Head of caudate nucleus (tissue), 42 donors: ENCODE data around the gene CHD1L.
"Not testable (repeated sequence)": the region's sequence is repeated elsewhere in the genome, so short reads cannot be mapped to it uniquely, and the experiment has no call there.

ENCODE experiments used
- DNase-seq, 42 donors: peaks; one replicate each; pipeline versions ENCODE4 v3.0.0 to v3.0.0-alpha.2; 2020 to 2021; ENCODE audit warnings: mixed read lengths in 7 of 42
- intact Hi-C: fragments of 100-400 bp; cut with DNase I; formaldehyde crosslinking; loops from one replicate; pipeline ENCODE4 v1.15.0; 2022

The CHD1L gene

DNA sequence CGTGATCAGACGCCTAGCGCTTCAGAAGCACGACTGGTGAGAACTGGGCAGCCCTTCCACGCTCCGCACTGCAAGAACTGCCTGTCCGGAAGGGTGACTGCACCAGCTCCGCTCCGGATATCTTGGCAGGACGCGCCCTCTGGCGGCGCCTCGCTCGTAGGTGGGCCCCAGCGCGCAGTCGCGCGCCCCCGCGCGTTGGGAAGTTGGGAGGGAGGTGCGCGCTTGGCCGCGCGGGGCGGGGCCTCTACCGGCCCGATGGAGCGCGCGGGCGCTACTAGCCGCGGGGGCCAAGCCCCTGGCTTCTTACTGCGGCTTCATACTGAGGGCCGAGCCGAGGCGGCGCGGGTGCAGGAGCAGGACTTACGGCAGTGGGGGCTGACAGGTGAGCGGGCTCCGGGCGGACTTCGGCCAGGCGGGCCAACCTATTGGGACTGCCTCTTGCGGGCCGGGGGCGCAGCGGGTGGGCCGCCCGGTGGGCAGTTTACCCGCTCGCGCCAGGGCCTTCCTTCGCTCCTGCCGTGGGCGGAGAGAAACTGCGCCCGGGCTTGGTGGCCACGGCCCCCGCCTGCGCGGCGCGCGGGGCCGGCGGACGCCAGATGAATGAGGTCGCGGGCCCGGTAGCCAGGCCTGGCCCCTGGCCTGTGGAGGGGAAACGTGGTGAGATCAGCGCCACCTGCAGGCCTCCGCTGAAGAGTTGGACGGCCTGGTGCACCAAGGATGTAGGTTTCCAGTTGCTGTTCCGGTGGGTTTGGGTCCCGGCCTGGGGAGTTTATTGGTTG, at the start of gene CHD1L:
Gene CHD1L (plus strand): TSS at position 236 of the 779 bp plus-strand sequence. CDS start 20 bp downstream, at position 256.
- intact Hi-C loops: loop anchor here (1.0 kb wide), 1 partner anchor 70 kb away; the partner anchor contains the start of gene PRKAB2
- peak; percentile 86 to 98 (median 96) for DNase-seq

DNA sequence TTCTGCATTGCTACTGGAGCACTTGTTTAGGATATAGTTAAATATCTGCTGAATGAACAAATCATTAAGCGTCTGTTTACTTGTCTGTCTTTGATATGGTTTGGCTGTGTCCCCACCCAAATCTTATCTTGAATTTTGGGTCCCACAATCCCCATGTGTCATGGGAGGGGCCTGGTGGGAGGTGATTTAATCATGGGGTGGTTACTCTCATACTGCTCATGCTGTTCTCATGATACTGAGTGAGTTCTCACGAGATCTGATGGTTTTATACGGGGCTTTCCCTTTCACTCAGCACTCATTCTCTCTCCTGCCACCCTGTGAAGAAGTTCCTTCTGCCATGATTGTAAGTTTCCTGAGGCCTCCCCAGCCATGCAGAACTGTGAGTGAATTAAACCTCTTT, 45.2 kb upstream of the CHD1L start:
- DNase-seq, intact Hi-C loops: not testable (repeated sequence)

DNA sequence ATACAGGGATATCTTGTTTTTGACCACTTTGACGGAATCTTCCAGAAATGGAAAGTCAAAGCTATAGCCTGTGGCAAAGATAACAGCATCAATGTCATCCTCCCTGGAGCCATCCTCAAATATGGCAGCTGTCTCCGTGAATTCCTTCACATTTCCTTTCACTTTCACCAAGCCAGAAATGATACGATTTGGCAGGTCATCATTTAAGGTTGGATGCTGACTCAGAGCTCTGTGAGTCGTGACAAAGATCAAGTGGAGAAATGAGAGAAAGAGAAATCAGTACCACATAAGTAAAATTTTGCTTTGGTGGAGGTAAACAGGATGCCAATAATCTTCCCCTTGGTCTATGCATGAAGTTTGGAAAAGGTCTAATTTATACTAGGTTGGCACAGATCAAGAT, 41.2 kb upstream of the CHD1L start:
- intact Hi-C loops: no loop called here
- DNase-seq: no peak

DNA sequence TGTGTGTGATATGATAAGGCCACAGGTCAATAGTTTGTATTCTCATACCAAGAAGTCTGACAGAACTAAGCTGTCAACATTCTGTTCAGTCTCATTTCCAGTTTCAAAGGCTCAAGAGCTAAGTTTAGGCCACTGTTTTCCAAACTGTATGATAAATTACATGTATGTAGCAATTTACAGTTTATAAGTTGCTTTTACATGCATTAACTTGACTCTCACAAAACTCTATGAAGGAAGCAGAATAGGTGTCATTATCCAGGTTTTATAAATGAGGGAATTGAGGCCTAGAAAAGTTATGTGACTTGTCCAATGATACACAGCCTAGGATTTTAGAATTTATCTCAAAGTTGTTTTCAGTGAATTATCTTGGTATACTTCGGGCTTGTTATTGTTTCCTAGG, 40.7 kb upstream of the CHD1L start:
- no peak for DNase-seq
- intact Hi-C loops: no loop called here

DNA sequence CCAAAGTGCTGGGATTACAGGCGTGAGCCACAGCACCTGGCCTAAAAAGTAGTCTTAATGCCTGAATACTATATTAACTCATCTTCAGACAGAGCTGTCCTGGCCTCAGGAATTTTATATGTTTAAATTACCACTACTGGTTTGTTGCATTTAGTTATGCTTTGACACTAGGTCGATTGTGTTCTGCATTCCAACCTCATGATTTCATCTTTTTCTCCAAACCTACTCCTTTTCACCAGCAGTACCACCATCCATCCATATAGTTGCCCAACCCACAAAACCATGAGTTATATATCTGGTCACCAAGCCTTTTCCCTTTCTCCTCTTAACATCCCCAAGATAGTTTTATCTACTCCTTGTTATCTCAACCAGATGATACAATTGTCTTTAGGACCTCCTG, 39.9 kb upstream of the CHD1L start:
- intact Hi-C loops: no loop called here
- DNase-seq: no peak

DNA sequence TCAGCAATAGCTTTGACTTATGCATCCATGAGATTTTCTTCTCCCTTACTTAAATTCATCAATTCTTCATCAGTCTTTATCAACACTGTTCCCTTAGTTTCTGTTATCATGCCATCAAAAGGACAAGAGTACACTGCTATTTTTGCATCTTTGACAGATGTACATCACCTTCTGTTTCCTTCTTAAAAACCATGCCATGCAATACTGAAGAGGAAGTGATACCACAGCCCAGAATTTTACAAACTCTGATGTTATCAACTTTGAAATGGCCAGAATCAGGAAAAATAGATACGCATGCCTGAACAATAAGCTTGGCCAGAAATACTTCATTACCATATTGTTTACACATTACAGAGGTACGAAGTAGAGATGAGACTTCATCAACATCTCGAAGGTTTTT, 38.4 kb upstream of the CHD1L start:
- DNase-seq: no peak
- intact Hi-C loops: no loop called here

DNA sequence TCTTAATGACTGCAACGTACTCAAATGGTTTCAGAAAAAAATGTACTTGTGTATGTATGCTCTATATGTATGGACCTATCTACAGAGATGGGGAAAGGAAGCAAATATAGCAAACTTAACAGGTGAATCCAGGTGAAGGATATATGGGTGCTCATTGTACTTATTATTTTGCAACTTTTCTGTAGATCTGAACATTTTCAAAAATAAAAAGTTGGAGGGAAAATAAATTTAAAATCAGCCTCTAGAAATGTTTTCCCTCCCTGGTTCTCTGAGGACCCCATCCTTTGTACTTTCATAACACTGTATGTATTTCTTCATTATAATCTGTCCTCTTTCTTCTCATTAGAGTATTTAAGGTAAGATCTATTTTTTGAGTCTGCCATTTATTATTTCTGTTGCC, 35.3 kb upstream of the CHD1L start:
- intact Hi-C loops: no loop called here
- no peak for DNase-seq

DNA sequence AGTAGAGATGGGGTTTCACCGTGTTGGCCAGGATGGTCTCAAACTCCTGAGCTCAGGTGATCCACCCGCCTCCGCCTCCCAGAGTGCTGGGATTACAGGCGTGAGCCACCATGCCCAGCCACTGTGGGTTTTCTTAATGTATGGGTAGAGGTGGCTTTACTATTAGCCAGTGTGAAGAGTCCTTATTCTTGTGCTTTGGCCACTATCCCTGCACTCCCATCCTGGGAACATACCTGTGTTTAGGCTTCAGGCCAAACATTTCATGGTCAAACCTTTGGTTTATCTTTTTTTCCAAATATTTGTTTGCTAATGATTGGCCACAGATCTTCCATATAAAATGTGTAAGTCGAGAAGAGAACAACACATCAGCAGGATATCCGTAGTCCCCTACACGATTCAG, 33.9 kb upstream of the CHD1L start:
- intact Hi-C loops: no loop called here
- DNase-seq: no peak

DNA sequence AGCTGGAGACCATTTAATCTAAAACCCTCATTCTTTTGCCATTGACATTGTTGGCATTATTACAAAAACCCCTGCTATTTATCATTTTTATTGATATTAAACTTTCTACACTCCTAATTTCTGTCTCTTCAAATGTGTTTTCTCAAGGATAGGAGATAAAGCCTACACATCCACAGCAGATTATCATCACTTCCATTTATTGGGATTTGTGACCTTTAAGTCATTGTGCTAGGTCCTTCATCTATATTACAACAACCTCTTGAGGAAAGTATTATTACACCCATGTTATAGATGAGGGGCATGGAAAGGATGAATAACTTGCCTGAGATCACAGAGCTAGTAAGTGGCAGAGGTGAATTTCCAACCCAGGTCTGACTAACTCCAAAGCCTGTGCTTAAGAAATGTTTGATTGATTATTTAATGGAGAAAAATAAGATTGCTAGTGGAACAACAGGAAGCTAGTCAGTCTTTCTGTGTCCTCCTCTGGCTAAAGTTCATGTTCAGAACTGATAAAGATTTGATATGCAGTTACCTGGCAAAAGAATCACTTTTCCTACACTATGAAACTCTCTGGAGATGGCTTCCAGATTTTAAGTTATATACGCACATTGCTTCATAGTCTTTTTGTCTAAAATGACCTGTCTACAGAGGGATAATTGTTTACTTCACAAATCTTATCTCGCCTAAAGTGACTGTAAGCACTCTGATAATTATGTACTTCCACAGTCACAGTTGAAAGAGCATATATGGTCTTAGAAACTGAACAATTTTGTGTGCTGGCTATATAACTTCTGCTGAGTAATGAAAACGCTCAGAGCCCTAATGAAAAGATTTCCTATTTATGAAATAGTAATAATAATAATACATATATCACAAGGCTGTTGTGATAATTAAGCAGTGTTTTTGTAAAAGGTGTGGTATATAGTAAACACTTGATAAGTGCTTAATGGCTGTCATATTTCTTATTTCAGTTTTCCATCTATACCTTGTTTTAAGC, 32.4 kb upstream of the CHD1L start:
- no peak for DNase-seq
- intact Hi-C loops: no loop called here

DNA sequence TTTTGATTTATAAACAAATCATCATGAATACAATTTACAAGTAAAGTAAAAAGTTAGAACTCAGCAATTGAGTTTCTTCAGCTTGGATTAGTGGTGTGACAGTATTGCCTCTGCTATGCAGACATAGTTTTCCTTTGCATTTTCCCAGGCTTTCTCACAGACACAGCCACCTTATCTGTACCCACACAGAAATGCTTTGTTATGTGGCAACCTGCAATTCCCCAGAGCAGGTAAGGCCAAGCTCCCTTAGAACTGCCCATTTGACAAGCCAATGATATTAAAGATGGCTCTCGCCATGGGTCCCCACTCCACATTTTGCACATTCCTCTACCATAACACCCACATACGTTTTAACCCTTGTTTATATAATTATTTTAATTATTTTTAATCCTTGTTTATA, 31.5 kb upstream of the CHD1L start:
- intact Hi-C loops: no loop called here
- no peak for DNase-seq

DNA sequence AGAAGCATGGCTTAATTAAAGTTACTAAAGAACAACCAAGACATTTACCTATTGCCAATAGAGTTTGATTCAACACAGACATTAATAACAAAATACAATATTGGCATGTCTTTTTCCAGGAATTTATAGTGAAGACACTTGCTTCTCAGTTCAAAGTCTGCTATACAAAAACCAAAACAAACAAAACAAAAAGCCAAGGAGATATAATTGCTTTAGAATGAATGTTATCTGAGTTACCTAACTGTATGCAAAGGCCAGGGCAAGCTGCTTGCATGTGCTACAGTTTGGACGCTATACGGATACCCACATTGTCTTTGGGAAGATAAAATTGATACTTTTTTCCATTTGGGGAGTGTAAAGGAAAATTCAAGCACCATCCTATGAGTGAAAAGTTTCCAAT, 30.9 kb upstream of the CHD1L start:
- DNase-seq: no peak
- intact Hi-C loops: no loop called here

DNA sequence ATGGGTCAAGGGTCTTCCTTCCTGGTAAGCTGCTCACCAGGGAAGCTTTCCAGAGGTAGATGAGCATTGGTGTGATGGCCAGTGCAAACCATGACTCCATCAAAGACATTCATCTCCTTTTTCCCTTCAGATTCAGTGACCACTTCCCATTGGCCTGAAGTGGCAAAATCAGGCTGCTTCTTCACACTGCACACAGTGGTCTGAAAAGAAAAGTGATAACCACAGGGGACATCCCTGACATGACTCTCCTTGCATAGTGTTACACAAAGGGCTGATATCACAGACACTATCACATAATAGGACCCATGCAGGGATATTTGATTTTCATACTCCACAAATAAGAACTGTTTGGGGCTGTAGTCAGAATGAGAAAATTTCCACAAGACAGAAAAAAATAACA, 29.2 kb upstream of the CHD1L start:
- intact Hi-C loops: no loop called here
- DNase-seq: no peak

DNA sequence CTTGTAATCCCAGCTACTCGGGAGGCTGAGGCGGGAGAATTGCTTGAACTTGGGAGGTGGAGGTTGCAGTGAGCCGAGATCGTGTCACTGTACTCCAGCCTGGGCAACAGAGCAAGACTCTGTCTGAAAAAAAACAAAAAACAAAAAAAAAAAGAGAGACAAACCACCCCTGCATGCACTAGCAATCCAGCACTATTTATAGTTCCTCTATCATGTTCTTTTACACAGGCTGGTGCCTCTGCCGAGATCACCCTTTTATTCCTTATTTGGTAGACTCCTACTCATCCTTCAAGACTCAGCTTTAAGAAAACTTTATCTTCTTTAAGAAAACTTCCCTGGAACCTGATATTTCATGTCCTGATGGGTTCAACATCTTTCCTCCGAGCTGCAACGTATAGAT, 28.2 kb upstream of the CHD1L start:
- DNase-seq: peak in 1 of 42 donors; percentile 20
- intact Hi-C loops: no loop called here

DNA sequence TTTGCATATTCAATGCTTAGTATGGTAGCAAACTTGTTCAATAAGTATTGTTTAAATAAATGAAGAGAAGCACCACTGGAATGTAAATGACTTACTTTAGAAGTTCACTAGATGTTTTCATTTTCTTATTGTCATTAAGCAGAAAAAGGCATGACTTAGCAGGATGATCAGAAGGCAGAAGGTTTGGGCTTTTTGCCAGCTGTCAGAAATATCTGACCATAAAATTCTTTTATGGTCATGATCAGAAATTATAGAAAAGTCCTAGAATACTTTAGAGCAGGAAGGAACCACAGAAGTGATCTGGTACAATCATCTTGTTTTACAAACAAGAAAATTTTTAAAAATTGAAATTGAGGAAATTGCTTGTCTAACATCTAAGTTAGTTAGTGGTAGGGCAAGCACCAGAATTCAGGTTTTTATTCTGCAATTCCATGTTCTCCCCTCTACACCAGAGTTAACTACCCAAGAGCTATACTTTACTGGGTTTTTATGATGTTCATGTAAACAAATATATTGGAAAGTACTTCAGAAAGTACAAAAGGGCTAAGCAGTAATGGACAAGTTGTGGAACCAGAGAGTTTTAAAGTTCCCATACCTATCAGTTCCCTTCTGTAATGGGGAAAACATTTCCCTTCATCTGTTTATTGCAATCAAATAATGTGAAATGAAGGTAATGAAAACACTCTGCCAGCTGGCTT, 27.5 kb upstream of the CHD1L start:
- intact Hi-C loops: no loop called here
- DNase-seq: no peak

DNA sequence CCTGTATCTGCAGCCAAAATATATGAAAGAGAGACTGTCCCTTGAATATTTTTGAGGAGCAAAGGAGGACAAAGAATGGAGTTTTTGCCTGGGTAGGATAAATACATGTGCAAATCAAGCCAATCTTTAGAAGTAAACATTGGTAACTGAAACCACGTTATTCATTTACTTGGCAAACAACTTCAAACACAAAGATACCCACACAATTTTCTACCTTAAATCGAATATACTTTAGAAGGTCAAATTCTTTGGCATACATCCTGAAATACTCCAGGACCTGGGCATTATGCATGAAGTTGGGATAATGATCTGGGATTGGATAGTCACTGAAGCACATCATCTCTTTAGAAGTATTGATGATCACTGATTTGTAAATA, 27.0 kb upstream of the CHD1L start:
- intact Hi-C loops: no loop called here
- no peak for DNase-seq

DNA sequence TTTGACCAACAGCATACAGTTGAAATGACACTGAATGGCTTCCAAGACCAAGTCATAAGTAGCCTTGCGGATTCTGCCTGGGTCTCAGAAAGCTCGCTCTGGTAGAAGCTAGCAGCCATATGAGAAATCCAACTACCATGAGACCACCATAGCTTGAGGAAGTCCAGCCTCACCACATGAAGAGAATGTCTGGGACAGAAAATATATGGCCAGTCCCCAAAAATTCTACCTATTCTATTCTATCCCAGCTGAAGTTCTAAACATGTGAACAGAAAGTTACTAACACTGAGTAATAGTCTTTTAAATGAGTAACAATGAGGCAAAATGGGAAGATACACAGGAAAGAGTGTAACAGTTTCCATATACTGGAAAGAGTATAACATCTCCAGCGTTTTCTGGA, 26.4 kb upstream of the CHD1L start:
- intact Hi-C loops: no loop called here
- DNase-seq: no peak

DNA sequence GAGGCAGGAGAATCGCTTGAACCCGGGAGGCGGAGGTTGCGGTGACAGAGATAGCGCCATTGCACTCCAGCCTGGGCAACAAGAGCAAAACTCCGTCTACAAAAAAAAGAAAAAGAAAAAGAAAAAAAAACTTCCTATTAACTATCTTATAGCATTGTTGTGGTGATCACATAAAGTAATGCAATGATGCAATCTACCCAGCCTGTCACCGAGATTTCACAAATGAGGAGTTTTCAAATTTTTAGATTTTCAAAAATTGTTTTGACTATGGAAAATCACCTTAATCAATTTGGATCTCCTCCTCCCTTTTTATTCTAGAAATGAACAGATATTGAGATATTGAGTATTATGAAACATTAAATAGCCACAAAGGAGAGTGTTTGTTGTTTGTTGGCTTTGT, 25.3 kb upstream of the CHD1L start:
- intact Hi-C loops: no loop called here
- no peak for DNase-seq

DNA sequence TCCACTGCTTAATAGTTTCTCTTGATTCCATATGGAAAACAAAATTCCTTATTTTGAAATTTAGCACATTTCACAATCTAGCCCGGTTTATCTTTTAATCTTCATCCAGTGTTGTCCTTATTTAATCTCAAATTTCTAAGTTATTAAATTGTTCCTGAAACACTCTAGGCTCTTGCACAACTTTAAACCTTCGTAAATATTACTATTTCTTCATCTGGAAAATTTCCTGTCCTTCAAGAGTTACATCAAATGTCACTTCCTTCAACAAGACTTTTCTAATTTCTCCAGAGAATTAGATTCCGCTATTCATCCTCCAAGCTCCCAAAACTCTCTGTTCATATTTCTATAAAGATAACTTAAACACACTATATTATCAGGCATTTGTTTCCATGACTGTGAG, 23.9 kb upstream of the CHD1L start:
- intact Hi-C loops: no loop called here
- DNase-seq: no peak

DNA sequence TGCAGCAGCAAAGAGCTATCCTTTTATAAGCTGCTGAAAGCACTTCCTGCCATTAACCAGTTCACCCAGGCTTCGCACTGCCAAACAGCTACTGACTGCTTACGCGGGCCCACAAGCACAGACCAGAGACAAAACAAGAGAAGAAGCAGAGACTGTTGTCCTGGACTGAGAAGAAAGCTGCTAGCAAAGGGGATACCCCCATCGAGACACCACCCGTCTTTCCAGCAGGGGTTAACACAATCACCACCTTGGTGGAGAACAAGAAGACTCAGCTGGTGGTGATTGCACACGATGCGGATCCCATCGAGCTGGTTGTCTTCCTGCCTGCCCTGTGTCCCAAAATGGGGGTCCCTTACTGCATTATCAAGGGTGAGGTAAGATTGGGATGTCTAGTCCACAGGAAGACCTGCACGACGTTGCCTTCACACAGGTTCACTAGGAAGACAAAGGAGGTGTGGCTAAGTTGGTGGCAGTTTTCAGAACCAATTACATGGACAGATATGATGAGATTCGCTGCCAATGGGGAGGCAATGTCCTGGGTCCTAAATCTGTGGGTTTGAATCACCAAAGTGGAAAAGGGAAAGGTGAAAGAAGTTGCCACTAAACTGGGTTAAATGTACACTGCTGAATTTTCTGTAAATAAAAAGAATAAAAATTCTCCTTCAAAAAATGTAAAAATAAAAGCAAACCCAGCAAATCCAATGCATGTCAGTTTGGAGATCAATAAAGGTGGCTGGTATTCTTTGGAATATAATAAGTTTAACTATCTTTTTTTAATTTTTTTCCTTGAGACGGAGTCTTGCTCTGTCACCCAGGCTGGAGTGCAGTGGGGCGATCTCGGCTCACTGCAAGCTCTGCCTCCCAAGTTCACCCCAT, 18.5 kb upstream of the CHD1L start:
- no peak for DNase-seq
- intact Hi-C loops: no loop called here
